Breast epithelium (tissue), 3 donors: ENCODE measurements around the gene KIF26B.

Source experiments
- CTCF ChIP-seq, 3 donors: fragments of 450-650 bp; IDR thresholded peaks; one replicate each; pipeline ENCODE4 v1.5.1; 2016 to 2017; ENCODE audit warnings: antibody characterized with exemption in 3 of 3, mild to moderate bottlenecking in 3 of 3, moderate library complexity in 3 of 3
- POLR2A ChIP-seq: fragments of 450-650 bp; IDR thresholded peaks from one replicate; pipeline ENCODE4 v1.6.1; 2016; ENCODE audit warnings: antibody characterized with exemption, mild to moderate bottlenecking, moderate library complexity
- POLR2AphosphoS5 ChIP-seq, 3 donors: sonication (generic); formaldehyde crosslinking; IDR thresholded peaks; one replicate each; pipeline ENCODE4 v1.6.1; 2017; ENCODE audit warnings: antibody characterized with exemption in 3 of 3

GRCh38 chr1:245404952-245405351, 250.2 kb downstream of the KIF26B start:
- TF ChIP-seq CTCF (IDR thresholded peaks at IDR 0.05) (no peak), POLR2AphosphoS5 (IDR thresholded peaks at IDR 0.05) (no peak), POLR2A (no peak)
